ENCODE measurements around the gene CDS2.
A peak's percentile ranks its signal among the peaks of the same experiment; 100 is the strongest.

CDS2 gene

DNA sequence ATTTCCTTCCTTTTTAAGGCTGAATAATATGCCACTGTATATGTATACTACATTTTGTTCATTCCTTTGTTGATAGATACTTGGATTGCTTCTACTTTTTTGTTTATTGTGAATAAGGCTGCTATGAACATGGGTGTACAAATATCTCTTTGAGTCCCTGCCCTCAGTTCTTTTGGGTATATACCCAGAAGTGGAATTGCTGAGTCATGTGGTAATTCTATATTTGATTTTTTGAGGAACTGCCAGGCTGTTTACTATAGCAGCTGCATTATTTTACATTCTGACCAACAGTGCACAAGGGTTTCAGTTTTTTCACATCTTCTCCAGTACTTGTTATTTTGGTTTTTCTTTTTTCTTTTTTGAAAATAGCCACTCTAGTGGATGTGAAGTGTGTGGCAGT is 34.1 kb downstream of the CDS2 start:
- TF ChIP-seq CTCF (IDR thresholded peaks at IDR 0.05) = no peak
- peaks cover 0 to 76% (median 31%) of the 10 kb centered on the region in 4 donors for H3K4me1 ChIP-seq

DNA sequence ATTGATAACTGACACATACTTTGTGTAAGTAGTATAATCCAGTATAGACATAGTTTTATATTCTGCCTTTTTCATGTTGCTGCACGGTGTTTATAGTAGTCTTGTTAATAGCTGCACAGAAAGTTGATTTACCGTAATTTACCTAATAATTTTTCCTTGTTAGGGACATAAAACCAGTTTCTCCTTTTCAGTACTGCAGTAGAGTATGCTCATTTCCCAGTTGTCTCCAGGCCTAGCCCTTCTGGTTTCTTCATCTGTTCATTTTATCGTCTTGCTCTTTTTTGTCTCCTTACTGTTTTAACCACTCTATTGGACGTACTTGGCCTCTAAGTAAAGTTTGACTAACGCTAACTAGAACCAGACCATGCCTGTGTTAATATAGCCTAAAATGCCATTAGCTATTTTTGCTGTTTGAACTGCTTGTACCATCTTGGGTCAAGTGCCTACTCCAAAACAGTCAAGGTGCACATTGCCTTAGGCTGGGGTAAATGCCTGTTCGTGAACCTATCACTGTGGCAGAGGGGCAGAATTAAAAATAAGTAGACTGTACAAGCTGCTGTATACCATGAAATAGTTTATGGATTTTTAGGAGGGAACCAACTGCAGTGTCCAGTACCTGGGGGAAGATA is 34.8 kb downstream of the CDS2 start:
- Histone ChIP-seq H3K27ac (no peak overlapping the region), H3K27me3 (no peaks in the 10 kb centered on the region), H3K4me3 (no peak overlapping the region), H3K4me1 (peaks cover 0 to 76% (median 29%) of the 10 kb centered on the region in 4 donors), H3K9me3 (no peaks in the 10 kb centered on the region), H3K36me3 (no peaks in the 10 kb centered on the region)
- no peak for DNase-seq
- intact Hi-C loops (cut with DNase I; ENCODE audit: low total_unique reads) = no loop called here
- TF ChIP-seq CTCF (IDR thresholded peaks at IDR 0.05) = no peak

More for the DNA sequence above, 34.1 kb downstream of the CDS2 start:
- Histone ChIP-seq H3K27me3 (no peaks in the 10 kb centered on the region), H3K36me3 (no peaks in the 10 kb centered on the region), H3K27ac (no peak overlapping the region), H3K9me3 (no peaks in the 10 kb centered on the region), H3K4me3 (no peak overlapping the region)
- DNase-seq = no peak
- intact Hi-C loops (cut with DNase I; ENCODE audit: low total_unique reads) = no loop called here

DNA sequence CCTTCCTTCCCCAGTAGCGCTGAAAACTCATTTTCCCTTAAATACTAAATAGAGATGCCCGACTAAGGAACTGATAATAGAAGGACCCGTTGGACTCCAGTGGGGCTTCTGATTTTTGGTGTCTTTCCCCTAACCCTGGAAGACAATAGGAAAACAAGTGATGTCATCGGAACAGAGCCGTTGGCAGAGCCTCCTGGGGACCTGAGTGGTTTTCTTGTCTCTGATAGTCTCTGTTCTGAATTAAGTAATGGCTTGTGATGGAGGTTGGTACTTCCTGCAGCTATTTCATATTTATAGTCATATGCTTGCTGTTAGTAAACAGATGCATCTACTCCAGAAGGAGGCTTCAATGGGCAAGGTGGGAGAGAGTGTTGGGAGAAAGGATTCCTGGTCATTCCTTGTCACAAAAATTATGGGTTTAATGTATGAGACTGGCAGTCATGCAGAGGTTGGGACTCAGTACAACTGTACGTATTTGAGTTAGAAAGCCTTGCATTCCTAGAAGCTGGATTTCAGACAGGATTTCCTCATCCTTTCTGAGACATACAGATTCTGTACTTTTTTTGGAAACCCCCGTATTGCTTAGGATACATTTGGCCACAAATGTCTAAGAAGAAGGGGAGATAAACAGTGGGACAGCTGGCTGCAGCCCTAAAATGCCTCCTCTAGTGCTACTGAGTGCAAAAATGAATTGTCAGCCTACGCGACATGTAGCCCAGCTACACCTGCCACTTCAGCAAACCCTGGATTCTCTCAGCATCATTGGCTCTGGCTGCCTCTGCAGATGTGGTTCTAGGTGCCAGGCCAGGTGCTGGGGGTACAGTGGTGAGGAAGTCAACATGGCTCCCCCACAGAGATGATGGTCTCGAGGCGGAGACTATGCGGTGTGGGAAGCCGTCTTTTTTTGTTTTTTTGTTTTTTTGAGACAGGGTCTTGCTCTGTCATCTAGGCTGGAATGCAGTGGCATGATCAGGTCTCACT is 38.1 kb downstream of the CDS2 start:
- intact Hi-C loops (cut with DNase I; ENCODE audit: low total_unique reads) = no loop called here
- no peak for TF ChIP-seq CTCF (IDR thresholded peaks at IDR 0.05)
- H3K9me3 ChIP-seq = no peaks in the 10 kb centered on the region
- peaks cover 5 to 90% (median 47%) of the 10 kb centered on the region in 4 donors for H3K4me1 ChIP-seq
- no peaks in the 10 kb centered on the region for H3K27me3 ChIP-seq
- no peak for DNase-seq
- no peak overlapping the region for H3K27ac ChIP-seq
- peaks cover 0 to 3% (median 0%) of the 10 kb centered on the region in 3 donors for H3K36me3 ChIP-seq
- no peak overlapping the region for H3K4me3 ChIP-seq

GRCh38 chr20:5168651-5169396 is 42.0 kb downstream of the CDS2 start:
- Histone ChIP-seq H3K27me3 (no peaks in the 10 kb centered on the region), H3K9me3 (no peaks in the 10 kb centered on the region), H3K36me3 (peaks cover 0 to 13% (median 7%) of the 10 kb centered on the region in 3 donors), H3K27ac (peak overlapping the region; percentile 50 to 59), H3K4me1 (peaks cover 5 to 97% (median 68%) of the 10 kb centered on the region in 4 donors), H3K4me3 (no peak overlapping the region)
- DNase-seq = no peak
- TF ChIP-seq CTCF (IDR thresholded peaks at IDR 0.05) = no peak
- intact Hi-C loops (cut with DNase I; ENCODE audit: low total_unique reads) = no loop called here

GRCh38 chr20:5170341-5170740 is 43.5 kb downstream of the CDS2 start:
- no peaks in the 10 kb centered on the region for H3K9me3 ChIP-seq
- no peak overlapping the region for H3K4me3 ChIP-seq
- peaks cover 5 to 91% (median 62%) of the 10 kb centered on the region in 4 donors for H3K4me1 ChIP-seq
- peak overlapping the region in 1 of 2 donors; percentile 32 for H3K27ac ChIP-seq
- H3K36me3 ChIP-seq = peaks cover 7 to 22% (median 18%) of the 10 kb centered on the region in 3 donors
- TF ChIP-seq CTCF (IDR thresholded peaks at IDR 0.05) = no peak
- no peak for DNase-seq
- intact Hi-C loops (cut with DNase I; ENCODE audit: low total_unique reads) = no loop called here
- H3K27me3 ChIP-seq = no peaks in the 10 kb centered on the region

Data from tibial artery (tissue), 4 donors.